Measurements from ENCODE around the gene PLB1. TPM values are rescaled to one million over a fixed set of nuclear protein-coding genes. Genes with fewer than 3 reads are reported as not detected.

The PLB1 gene
- total RNA-seq, 1 experiment from 2014 or later, result 0.40 TPM

DNA sequence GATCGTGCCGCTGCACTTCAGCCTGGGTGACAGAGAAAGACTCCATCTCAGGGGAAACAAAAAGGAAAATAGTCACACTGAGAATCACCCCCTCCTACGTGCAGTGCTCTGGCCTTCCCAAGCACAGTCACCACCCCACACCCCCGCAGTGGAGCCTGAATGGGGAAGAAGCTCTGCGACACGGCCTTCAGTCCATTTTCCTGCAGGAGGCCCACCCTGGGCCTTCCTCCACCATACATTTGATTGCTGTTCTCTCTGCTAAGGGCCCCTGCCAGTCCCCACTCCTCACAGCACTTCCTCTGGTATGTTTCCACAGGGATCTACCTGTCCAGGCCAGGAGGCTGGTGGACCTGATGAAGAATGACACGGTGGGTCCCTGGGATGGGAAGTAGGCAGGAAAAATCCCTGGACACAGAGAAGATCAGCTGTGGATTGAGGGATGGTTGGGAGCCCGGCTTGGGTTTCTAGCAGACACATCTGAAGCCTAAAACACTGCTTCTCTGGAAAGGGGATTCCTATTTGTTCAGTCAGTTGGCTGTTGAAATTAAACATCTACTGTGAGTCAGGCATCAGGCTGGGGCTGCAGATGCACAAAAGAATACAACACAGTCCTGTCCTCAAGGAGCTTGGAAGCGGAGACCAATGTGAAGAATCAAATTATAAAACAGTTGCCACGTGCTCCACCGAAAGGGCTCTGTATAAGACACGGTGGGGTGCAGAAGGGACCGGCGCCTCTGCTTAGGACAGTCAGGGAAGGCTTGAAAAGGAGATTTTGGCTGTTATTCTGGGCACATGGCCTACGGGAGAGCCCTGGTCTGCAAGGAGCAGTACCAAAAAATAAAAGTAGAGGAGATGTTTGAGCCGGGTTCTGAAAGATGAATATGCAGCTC lies 82.2 kb downstream of the PLB1 start:
- H3K4me2 ChIP-seq (ENCODE audit: low read length), result no peak overlapping the region
- intact Hi-C loops (cut with micrococcal nuclease), result no loop called here
- ATAC-seq (no peak), DNase-seq (no peak)
- H3K27ac ChIP-seq (ENCODE audit: low read length), result no peak overlapping the region
- POLR2A ChIA-PET (ENCODE audit: unreplicated experiment), result no interaction called here
- BruUV-seq (replicated peaks), result no TSS peak
- H3K9ac ChIP-seq (ENCODE audit: low read length), result no peak overlapping the region
- H4K20me1 ChIP-seq (ENCODE audit: low read length), result no peaks in the 10 kb centered on the region
- no peak for TF ChIP-seq EZH2 (IDR thresholded peaks at IDR 0.05; ENCODE audit: low read length, unreplicated experiment)
- no peak for TF ChIP-seq EZH2phosphoT487 (IDR thresholded peaks at IDR 0.05; ENCODE audit: borderline replicate concordance, low read length)
- TF ChIP-seq CTCF (conservative IDR thresholded peaks at IDR 0.05; ENCODE audit: low read depth, low read length), result no peak
- no peak overlapping the region for H2AFZ ChIP-seq (ENCODE audit: low read length)
- peaks cover 16% of the 10 kb centered on the region for H3K4me1 ChIP-seq (ENCODE audit: insufficient read depth, low read length)
- no peak overlapping the region for H3K4me3 ChIP-seq (ENCODE audit: low read length)
- H3F3A ChIP-seq (ENCODE audit: low read length, unreplicated experiment), result no peaks in the 10 kb centered on the region
- no peaks in the 10 kb centered on the region for H3K9me2 ChIP-seq (replicated peaks; ENCODE audit: low read length)
- no peaks in the 10 kb centered on the region for H3K9me3 ChIP-seq (ENCODE audit: low read length)
- CTCF ChIA-PET, result no interaction called here
- no peaks in the 10 kb centered on the region for H3K36me3 ChIP-seq (ENCODE audit: low read depth, low read length)
- no peaks in the 10 kb centered on the region for H3K79me2 ChIP-seq (ENCODE audit: low read length)
- no peaks in the 10 kb centered on the region for H3K27me3 ChIP-seq (ENCODE audit: low read length)

DNA sequence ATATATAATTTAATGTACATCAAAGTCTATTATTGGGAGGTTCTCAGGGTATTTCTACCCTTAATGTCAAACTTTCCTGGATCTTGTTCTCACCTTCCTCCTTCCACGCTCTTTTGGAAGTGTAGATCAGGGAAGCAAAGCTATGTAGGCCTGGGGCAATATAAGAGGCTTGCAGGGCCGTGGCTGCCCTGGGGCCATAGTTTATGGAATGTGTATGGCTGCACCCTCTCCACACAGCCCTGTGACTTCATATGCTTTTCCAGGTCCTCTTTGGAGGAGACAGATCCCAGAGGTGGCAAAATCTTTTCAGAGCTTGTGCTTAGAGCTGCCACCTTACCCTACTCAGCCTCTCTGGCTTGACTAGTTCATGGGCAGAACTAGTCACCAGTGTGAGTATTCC lies 82.9 kb downstream of the PLB1 start:
- TF ChIP-seq EZH2 (IDR thresholded peaks at IDR 0.05; ENCODE audit: low read length, unreplicated experiment) (no peak), EZH2phosphoT487 (IDR thresholded peaks at IDR 0.05; ENCODE audit: borderline replicate concordance, low read length) (no peak), CTCF (conservative IDR thresholded peaks at IDR 0.05; ENCODE audit: low read depth, low read length) (no peak)
- Histone ChIP-seq H3K4me1 (ENCODE audit: insufficient read depth, low read length) (peaks cover 23% of the 10 kb centered on the region), H2AFZ (ENCODE audit: low read length) (no peak overlapping the region), H3K4me3 (ENCODE audit: low read length) (no peak overlapping the region), H3K79me2 (ENCODE audit: low read length) (no peaks in the 10 kb centered on the region), H3K36me3 (ENCODE audit: low read depth, low read length) (no peaks in the 10 kb centered on the region), H3K27me3 (ENCODE audit: low read length) (no peaks in the 10 kb centered on the region), H3K9ac (ENCODE audit: low read length) (no peak overlapping the region), H3K9me2 (replicated peaks; ENCODE audit: low read length) (no peaks in the 10 kb centered on the region), H3K9me3 (ENCODE audit: low read length) (no peaks in the 10 kb centered on the region), H3F3A (ENCODE audit: low read length, unreplicated experiment) (no peaks in the 10 kb centered on the region), H3K27ac (ENCODE audit: low read length) (no peak overlapping the region), H4K20me1 (ENCODE audit: low read length) (no peaks in the 10 kb centered on the region), H3K4me2 (ENCODE audit: low read length) (no peak overlapping the region)
- ChIA-PET CTCF (no interaction called here), POLR2A (ENCODE audit: unreplicated experiment) (interaction anchor here (0.5 kb wide), 1 partner anchor 12 kb away, joined by 16 read pairs; no protein-coding TSS in a partner anchor)
- ATAC-seq (no peak), DNase-seq (no peak)
- BruUV-seq (replicated peaks), result no TSS peak
- intact Hi-C loops (cut with micrococcal nuclease), result no loop called here

DNA sequence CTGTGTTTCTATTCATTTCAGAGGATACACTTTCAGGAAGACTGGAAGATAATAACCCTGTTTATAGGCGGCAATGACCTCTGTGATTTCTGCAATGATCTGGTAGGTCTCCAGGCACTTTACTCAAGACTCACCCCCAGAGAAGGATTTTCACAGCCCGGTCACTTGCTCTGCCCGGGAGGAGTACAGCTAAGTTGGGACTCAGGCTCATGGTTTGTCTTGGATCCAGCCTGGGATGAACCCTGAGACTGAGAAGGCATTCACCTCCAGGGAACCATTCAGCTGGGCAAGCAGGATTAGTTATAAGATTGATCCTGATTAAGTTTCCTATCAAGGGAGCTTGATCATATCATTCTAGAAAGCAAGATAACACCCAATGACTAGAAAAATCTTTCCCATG lies 83.7 kb downstream of the PLB1 start:
- intact Hi-C loops (cut with micrococcal nuclease), result no loop called here
- BruUV-seq (replicated peaks), result no TSS peak

More for the DNA sequence above, 83.7 kb downstream of the PLB1 start:
- TF ChIP-seq EZH2phosphoT487 (IDR thresholded peaks at IDR 0.05; ENCODE audit: borderline replicate concordance, low read length), result no peak
- no peak for TF ChIP-seq CTCF (conservative IDR thresholded peaks at IDR 0.05; ENCODE audit: low read depth, low read length)
- TF ChIP-seq EZH2 (IDR thresholded peaks at IDR 0.05; ENCODE audit: low read length, unreplicated experiment), result no peak
- H3K4me2 ChIP-seq (ENCODE audit: low read length), result no peak overlapping the region
- H3K9me3 ChIP-seq (ENCODE audit: low read length), result no peaks in the 10 kb centered on the region
- ATAC-seq, result no peak
- ChIA-PET CTCF (no interaction called here), POLR2A (ENCODE audit: unreplicated experiment) (no interaction called here)
- no peak overlapping the region for H3K4me3 ChIP-seq (ENCODE audit: low read length)
- no peaks in the 10 kb centered on the region for H3K36me3 ChIP-seq (ENCODE audit: low read depth, low read length)
- H3K9ac ChIP-seq (ENCODE audit: low read length), result no peak overlapping the region
- no peak overlapping the region for H3K27ac ChIP-seq (ENCODE audit: low read length)
- H3F3A ChIP-seq (ENCODE audit: low read length, unreplicated experiment), result peaks cover 2% of the 10 kb centered on the region
- no peak overlapping the region for H2AFZ ChIP-seq (ENCODE audit: low read length)
- no peaks in the 10 kb centered on the region for H3K27me3 ChIP-seq (ENCODE audit: low read length)
- H3K9me2 ChIP-seq (replicated peaks; ENCODE audit: low read length), result no peaks in the 10 kb centered on the region
- H4K20me1 ChIP-seq (ENCODE audit: low read length), result no peaks in the 10 kb centered on the region
- no peaks in the 10 kb centered on the region for H3K79me2 ChIP-seq (ENCODE audit: low read length)
- peaks cover 31% of the 10 kb centered on the region for H3K4me1 ChIP-seq (ENCODE audit: insufficient read depth, low read length)
- no peak for DNase-seq
